ENCODE results near the gene ACTR3C. TPM values are rescaled to one million over a fixed set of nuclear protein-coding genes. Genes with fewer than 3 reads are reported as not detected.
"Not testable (repeated sequence)": the region's sequence is repeated elsewhere in the genome, so short reads cannot be mapped to it uniquely, and the experiment has no call there.

Gene ACTR3C
- polyA plus RNA-seq, 2 donors = 8.0 to 8.5 TPM

GRCh38 chr7:150295027-150295426 lies 28.3 kb downstream of the ACTR3C start:
- not testable (repeated sequence) for H3K36me3 ChIP-seq (ENCODE audit: control insufficient read depth in 2 of 2, insufficient read depth in 2 of 2, low read length in 1 of 2); H3K4me1 ChIP-seq (ENCODE audit: control insufficient read depth in 2 of 2, insufficient read depth in 2 of 2, low read length in 1 of 2); H3K27ac ChIP-seq (ENCODE audit: low read depth in 2 of 2, low read length in 1 of 2); H3K27me3 ChIP-seq (ENCODE audit: control insufficient read depth in 1 of 2, insufficient read depth in 2 of 2, low read length in 2 of 2); H3K4me3 ChIP-seq (ENCODE audit: low read depth in 1 of 2, low read length in 2 of 2); H3K9me3 ChIP-seq (ENCODE audit: control insufficient read depth in 2 of 2, insufficient read depth in 1 of 2, low read depth in 1 of 2, low read length in 1 of 2)
- WGBS, 2 donors = 79 to 90% methylated on average over 7 to 8 of the region's 8 CpGs

GRCh38 chr7:150290317-150290716 lies 33.0 kb downstream of the ACTR3C start:
- 66 to 67% methylated on average over 6 of the region's 6 CpGs for WGBS, 2 donors
- not testable (repeated sequence) for H3K27me3 ChIP-seq (ENCODE audit: control insufficient read depth in 1 of 2, insufficient read depth in 2 of 2, low read length in 2 of 2); H3K9me3 ChIP-seq (ENCODE audit: control insufficient read depth in 2 of 2, insufficient read depth in 1 of 2, low read depth in 1 of 2, low read length in 1 of 2); H3K4me3 ChIP-seq (ENCODE audit: low read depth in 1 of 2, low read length in 2 of 2); H3K36me3 ChIP-seq (ENCODE audit: control insufficient read depth in 2 of 2, insufficient read depth in 2 of 2, low read length in 1 of 2); H3K27ac ChIP-seq (ENCODE audit: low read depth in 2 of 2, low read length in 1 of 2); H3K4me1 ChIP-seq (ENCODE audit: control insufficient read depth in 2 of 2, insufficient read depth in 2 of 2, low read length in 1 of 2)

GRCh38 chr7:150288816-150289215 lies 34.5 kb downstream of the ACTR3C start:
- H3K4me3 ChIP-seq (ENCODE audit: low read depth in 1 of 2, low read length in 2 of 2); H3K4me1 ChIP-seq (ENCODE audit: control insufficient read depth in 2 of 2, insufficient read depth in 2 of 2, low read length in 1 of 2); H3K36me3 ChIP-seq (ENCODE audit: control insufficient read depth in 2 of 2, insufficient read depth in 2 of 2, low read length in 1 of 2); H3K27ac ChIP-seq (ENCODE audit: low read depth in 2 of 2, low read length in 1 of 2); H3K27me3 ChIP-seq (ENCODE audit: control insufficient read depth in 1 of 2, insufficient read depth in 2 of 2, low read length in 2 of 2); H3K9me3 ChIP-seq (ENCODE audit: control insufficient read depth in 2 of 2, insufficient read depth in 1 of 2, low read depth in 1 of 2, low read length in 1 of 2): not testable (repeated sequence)
- 93 to 97% methylated on average over 5 of the region's 6 CpGs for WGBS, 2 donors

GRCh38 chr7:150287815-150288214 lies 35.5 kb downstream of the ACTR3C start:
- H3K4me1 ChIP-seq (ENCODE audit: control insufficient read depth in 2 of 2, insufficient read depth in 2 of 2, low read length in 1 of 2); H3K9me3 ChIP-seq (ENCODE audit: control insufficient read depth in 2 of 2, insufficient read depth in 1 of 2, low read depth in 1 of 2, low read length in 1 of 2); H3K36me3 ChIP-seq (ENCODE audit: control insufficient read depth in 2 of 2, insufficient read depth in 2 of 2, low read length in 1 of 2); H3K4me3 ChIP-seq (ENCODE audit: low read depth in 1 of 2, low read length in 2 of 2); H3K27ac ChIP-seq (ENCODE audit: low read depth in 2 of 2, low read length in 1 of 2); H3K27me3 ChIP-seq (ENCODE audit: control insufficient read depth in 1 of 2, insufficient read depth in 2 of 2, low read length in 2 of 2): not testable (repeated sequence)
- WGBS, 2 donors = 84 to 85% methylated on average over 7 of the region's 7 CpGs

DNA sequence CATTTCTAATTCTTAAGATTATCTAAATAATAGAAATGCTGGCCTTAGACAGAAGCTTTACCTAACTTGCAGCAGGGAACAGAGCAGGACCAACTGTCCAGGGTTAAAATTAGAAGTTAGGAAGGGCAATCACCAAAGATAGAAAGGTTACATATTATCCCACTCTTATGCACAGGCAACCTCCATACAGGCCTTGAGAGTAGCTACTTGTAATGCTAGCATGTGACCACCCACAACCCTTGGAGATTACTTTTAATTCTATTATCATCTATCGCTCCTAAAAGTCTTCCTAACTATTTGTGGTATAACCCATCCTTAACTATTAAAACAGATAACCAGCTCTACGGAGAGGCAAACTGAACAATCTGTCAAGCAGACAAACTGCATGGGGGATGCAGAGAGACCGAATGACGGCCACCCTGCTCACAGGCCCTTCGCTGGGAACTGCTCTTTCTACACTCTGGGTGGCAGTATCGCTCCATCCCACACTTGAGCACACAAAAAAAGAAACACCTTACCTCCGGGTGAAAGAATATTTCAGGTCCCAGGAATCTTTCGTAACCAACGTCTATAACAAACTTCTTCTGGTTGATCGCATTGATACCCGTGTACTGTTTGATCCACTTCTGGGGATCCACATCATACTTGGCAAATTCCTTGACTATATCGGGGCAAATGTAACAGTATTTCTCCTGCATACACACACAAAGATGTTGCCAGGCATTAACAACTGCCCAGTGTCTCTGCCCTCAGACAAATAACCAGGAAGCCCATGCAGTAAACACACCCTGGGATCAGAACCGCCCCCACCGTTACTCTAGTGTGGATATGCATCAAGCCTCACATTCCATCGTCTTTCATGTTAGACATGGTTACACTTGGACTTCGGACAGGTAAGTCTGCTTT lies 37.2 kb downstream of the ACTR3C start:
- not testable (repeated sequence) for H3K9me3 ChIP-seq (ENCODE audit: control insufficient read depth in 2 of 2, insufficient read depth in 1 of 2, low read depth in 1 of 2, low read length in 1 of 2); H3K4me1 ChIP-seq (ENCODE audit: control insufficient read depth in 2 of 2, insufficient read depth in 2 of 2, low read length in 1 of 2); H3K36me3 ChIP-seq (ENCODE audit: control insufficient read depth in 2 of 2, insufficient read depth in 2 of 2, low read length in 1 of 2); H3K4me3 ChIP-seq (ENCODE audit: low read depth in 1 of 2, low read length in 2 of 2); H3K27ac ChIP-seq (ENCODE audit: low read depth in 2 of 2, low read length in 1 of 2); H3K27me3 ChIP-seq (ENCODE audit: control insufficient read depth in 1 of 2, insufficient read depth in 2 of 2, low read length in 2 of 2)
- 31 to 39% methylated on average over 16 of the region's 16 CpGs for WGBS, 2 donors

GRCh38 chr7:150283608-150284007 lies 39.7 kb downstream of the ACTR3C start:
- H3K27me3 ChIP-seq (ENCODE audit: control insufficient read depth in 1 of 2, insufficient read depth in 2 of 2, low read length in 2 of 2); H3K9me3 ChIP-seq (ENCODE audit: control insufficient read depth in 2 of 2, insufficient read depth in 1 of 2, low read depth in 1 of 2, low read length in 1 of 2); H3K4me3 ChIP-seq (ENCODE audit: low read depth in 1 of 2, low read length in 2 of 2); H3K4me1 ChIP-seq (ENCODE audit: control insufficient read depth in 2 of 2, insufficient read depth in 2 of 2, low read length in 1 of 2); H3K27ac ChIP-seq (ENCODE audit: low read depth in 2 of 2, low read length in 1 of 2); H3K36me3 ChIP-seq (ENCODE audit: control insufficient read depth in 2 of 2, insufficient read depth in 2 of 2, low read length in 1 of 2): not testable (repeated sequence)
- WGBS, 2 donors = 47 to 65% methylated on average over 2 to 4 of the region's 6 CpGs

DNA sequence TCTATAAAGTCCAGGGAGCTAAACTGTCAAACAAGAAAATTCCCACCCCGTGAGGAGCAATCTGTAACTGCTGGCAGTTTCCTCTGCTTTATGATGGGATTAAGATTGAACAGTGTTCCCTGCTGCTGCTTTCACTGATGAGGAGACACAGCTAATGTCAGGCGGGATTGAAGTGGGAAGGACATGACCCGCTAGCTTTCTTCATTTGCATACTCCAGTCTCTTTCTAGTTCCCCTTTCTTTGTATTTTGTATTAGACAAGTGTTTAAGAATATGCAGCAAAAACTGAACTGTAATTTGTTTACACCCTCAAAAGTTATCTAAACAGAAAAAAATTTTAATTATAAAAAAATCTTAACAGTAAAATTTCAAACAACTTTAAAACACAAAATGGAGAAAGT lies 40.2 kb downstream of the ACTR3C start:
- H3K36me3 ChIP-seq (ENCODE audit: control insufficient read depth in 2 of 2, insufficient read depth in 2 of 2, low read length in 1 of 2); H3K27me3 ChIP-seq (ENCODE audit: control insufficient read depth in 1 of 2, insufficient read depth in 2 of 2, low read length in 2 of 2); H3K27ac ChIP-seq (ENCODE audit: low read depth in 2 of 2, low read length in 1 of 2); H3K9me3 ChIP-seq (ENCODE audit: control insufficient read depth in 2 of 2, insufficient read depth in 1 of 2, low read depth in 1 of 2, low read length in 1 of 2); H3K4me1 ChIP-seq (ENCODE audit: control insufficient read depth in 2 of 2, insufficient read depth in 2 of 2, low read length in 1 of 2); H3K4me3 ChIP-seq (ENCODE audit: low read depth in 1 of 2, low read length in 2 of 2): not testable (repeated sequence)
- 78 to 90% methylated on average over 2 of the region's 3 CpGs for WGBS, 2 donors

GRCh38 chr7:150281681-150282403 lies 41.5 kb downstream of the ACTR3C start:
- H3K4me1 ChIP-seq (ENCODE audit: control insufficient read depth in 2 of 2, insufficient read depth in 2 of 2, low read length in 1 of 2); H3K27ac ChIP-seq (ENCODE audit: low read depth in 2 of 2, low read length in 1 of 2); H3K27me3 ChIP-seq (ENCODE audit: control insufficient read depth in 1 of 2, insufficient read depth in 2 of 2, low read length in 2 of 2); H3K36me3 ChIP-seq (ENCODE audit: control insufficient read depth in 2 of 2, insufficient read depth in 2 of 2, low read length in 1 of 2); H3K4me3 ChIP-seq (ENCODE audit: low read depth in 1 of 2, low read length in 2 of 2); H3K9me3 ChIP-seq (ENCODE audit: control insufficient read depth in 2 of 2, insufficient read depth in 1 of 2, low read depth in 1 of 2, low read length in 1 of 2): not testable (repeated sequence)
- 85 to 90% methylated on average over 9 to 15 of the region's 25 CpGs for WGBS, 2 donors

GRCh38 chr7:150278383-150278782 lies 45.0 kb downstream of the ACTR3C start:
- H3K27ac ChIP-seq (ENCODE audit: low read depth in 2 of 2, low read length in 1 of 2); H3K4me3 ChIP-seq (ENCODE audit: low read depth in 1 of 2, low read length in 2 of 2); H3K27me3 ChIP-seq (ENCODE audit: control insufficient read depth in 1 of 2, insufficient read depth in 2 of 2, low read length in 2 of 2); H3K36me3 ChIP-seq (ENCODE audit: control insufficient read depth in 2 of 2, insufficient read depth in 2 of 2, low read length in 1 of 2); H3K9me3 ChIP-seq (ENCODE audit: control insufficient read depth in 2 of 2, insufficient read depth in 1 of 2, low read depth in 1 of 2, low read length in 1 of 2); H3K4me1 ChIP-seq (ENCODE audit: control insufficient read depth in 2 of 2, insufficient read depth in 2 of 2, low read length in 1 of 2): not testable (repeated sequence)
- 92 to 93% methylated on average over 11 of the region's 11 CpGs for WGBS, 2 donors

Data from esophagus (tissue), 2 donors.